ENCODE data around the gene GALNT14. TPM values are rescaled to one million over a fixed set of nuclear protein-coding genes. Genes with fewer than 3 reads are reported as not detected.

The GALNT14 gene
- total and polyA plus RNA-seq, 9 of the 15 experiments (the other 6 are each of a cell fraction or from before 2014, with no cell fraction given) = 0.11 TPM; not detected in 8

DNA sequence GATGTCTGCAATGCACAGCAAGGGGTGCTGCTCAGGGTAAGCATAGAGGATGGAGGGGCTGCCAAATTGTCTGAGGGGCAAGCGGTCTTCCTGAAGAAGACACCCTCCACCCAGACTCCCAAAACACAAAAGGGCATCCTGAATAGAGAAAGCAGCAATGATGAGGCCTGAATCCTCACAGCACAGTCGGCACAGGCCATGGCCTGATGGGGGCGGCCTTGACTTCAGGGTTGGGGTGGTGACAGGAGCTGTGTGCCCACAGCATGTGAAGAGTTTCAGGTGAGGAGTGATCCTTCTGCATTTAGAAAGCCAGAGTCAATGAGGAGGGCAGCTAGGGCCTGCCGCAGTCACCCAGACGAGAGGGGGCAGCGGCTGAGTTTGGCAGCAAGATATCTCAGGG lies 159.4 kb downstream of the GALNT14 start:
- no peaks in the 10 kb centered on the region for H4K20me1 ChIP-seq (replicated peaks; ENCODE audit: control insufficient read depth, insufficient read depth, low read length)
- ChIA-PET POLR2A (interaction anchor here (0.7 to 1.2 kb wide), 2 partner anchors 9 to 456 kb away, joined by 3 read pairs; no protein-coding TSS in a partner anchor), CTCF (ENCODE audit: low intra/inter-chr PET ratio) (no interaction called here)
- intact Hi-C loops (cut with micrococcal nuclease) (no loop called here), in situ Hi-C loops (cut with MboI) (no loop called here)
- H3K9ac ChIP-seq (ENCODE audit: insufficient read depth in 1 of 2, low read depth in 2 of 2, low read length in 2 of 2) = no peak overlapping the region
- peaks cover 0 to 24% of the 10 kb centered on the region in 2 experiments; a peak in 2 of 5 replicates for H3K27me3 ChIP-seq (ENCODE audit: control insufficient read depth in 2 of 2, insufficient read depth in 2 of 2, low read length in 2 of 2)
- FAIRE-seq (no peak), DNase-seq (ENCODE audit: extremely low read depth in 1 of 4, low spot score in 3 of 4) (no peak), ATAC-seq (no peak)
- TF ChIP-seq, protein P1, sequence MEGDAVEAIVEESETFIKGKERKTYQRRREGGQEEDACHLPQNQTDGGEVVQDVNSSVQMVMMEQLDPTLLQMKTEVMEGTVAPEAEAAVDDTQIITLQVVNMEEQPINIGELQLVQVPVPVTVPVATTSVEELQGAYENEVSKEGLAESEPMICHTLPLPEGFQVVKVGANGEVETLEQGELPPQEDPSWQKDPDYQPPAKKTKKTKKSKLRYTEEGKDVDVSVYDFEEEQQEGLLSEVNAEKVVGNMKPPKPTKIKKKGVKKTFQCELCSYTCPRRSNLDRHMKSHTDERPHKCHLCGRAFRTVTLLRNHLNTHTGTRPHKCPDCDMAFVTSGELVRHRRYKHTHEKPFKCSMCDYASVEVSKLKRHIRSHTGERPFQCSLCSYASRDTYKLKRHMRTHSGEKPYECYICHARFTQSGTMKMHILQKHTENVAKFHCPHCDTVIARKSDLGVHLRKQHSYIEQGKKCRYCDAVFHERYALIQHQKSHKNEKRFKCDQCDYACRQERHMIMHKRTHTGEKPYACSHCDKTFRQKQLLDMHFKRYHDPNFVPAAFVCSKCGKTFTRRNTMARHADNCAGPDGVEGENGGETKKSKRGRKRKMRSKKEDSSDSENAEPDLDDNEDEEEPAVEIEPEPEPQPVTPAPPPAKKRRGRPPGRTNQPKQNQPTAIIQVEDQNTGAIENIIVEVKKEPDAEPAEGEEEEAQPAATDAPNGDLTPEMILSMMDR (IDR thresholded peaks at IDR 0.05 in 2 of 3, conservative IDR thresholded peaks at IDR 0.05 in 1 of 3; ENCODE audit: insufficient read depth in 2 of 3, low read depth in 1 of 3, low read length in 3 of 3) = 0 out of 6 replicates have a peak, but pooled peaks of 1 of the 3 experiments have one; percentile 5
- no peak for TF ChIP-seq HMG20A (CRISPR knock-in tag; conservative IDR thresholded peaks at IDR 0.05)
- H3K36me3 ChIP-seq (ENCODE audit: control insufficient read depth, insufficient read depth, low read length) = no peaks in the 10 kb centered on the region
- BruUV-seq (replicated peaks) = no TSS peak
- H3K9me1 ChIP-seq (ENCODE audit: control insufficient read depth, insufficient read depth, low read length) = no peaks in the 10 kb centered on the region
- WGBS (ENCODE audit: insufficient coverage, low coverage, missing lambda C conversion rate) = 2% methylated on average over 5 of the region's 6 CpGs
- no peaks in the 10 kb centered on the region for H3K4me1 ChIP-seq (replicated peaks in 1 of 2; ENCODE audit: control insufficient read depth in 2 of 2, insufficient read depth in 2 of 2, low read length in 2 of 2)
- H3K79me2 ChIP-seq (ENCODE audit: control insufficient read depth, insufficient read depth, low read length) = no peaks in the 10 kb centered on the region
- H3K4me2 ChIP-seq (ENCODE audit: insufficient read depth, low read length) = no peak overlapping the region
- H3K27ac ChIP-seq (ENCODE audit: extremely low read depth, low read depth, low read length) = no peak overlapping the region
- H3K4me3 ChIP-seq = no peak overlapping the region
- no peak overlapping the region for H2AFZ ChIP-seq (ENCODE audit: low read depth, low read length)
- no peaks in the 10 kb centered on the region for H3K9me3 ChIP-seq (replicated peaks; ENCODE audit: control insufficient read depth, insufficient read depth, low read depth, low read length)

GRCh38 chr2:30978044-30978443 lies 160.2 kb downstream of the GALNT14 start:
- CTCF ChIA-PET (ENCODE audit: low intra/inter-chr PET ratio) = no interaction called here
- TF ChIP-seq MTA2 (IDR thresholded peaks at IDR 0.05; ENCODE audit: low read depth) (no peak), FOXK1 (CRISPR knock-in tag; IDR thresholded peaks at IDR 0.05; ENCODE audit: borderline replicate concordance) (no peak), ZNF644 (tag; IDR thresholded peaks at IDR 0.05; ENCODE audit: low read depth) (no peak), ZC3H8 (IDR thresholded peaks at IDR 0.05) (no peak), NFXL1 (CRISPR knock-in tag; IDR thresholded peaks at IDR 0.05) (no peak), SMAD2 (IDR thresholded peaks at IDR 0.05; ENCODE audit: low read depth, low read length) (no peak), JUND (IDR thresholded peaks at IDR 0.05; ENCODE audit: borderline replicate concordance, low read depth, low read length) (no peak), JUND (tag; IDR thresholded peaks at IDR 0.05; ENCODE audit: borderline replicate concordance, low read depth, low read length) (no peak), PTBP1 (IDR thresholded peaks at IDR 0.05; ENCODE audit: low read depth, low read length) (no peak), PHF8 (IDR thresholded peaks at IDR 0.05; ENCODE audit: borderline replicate concordance, low read length) (no peak)
- TF ChIP-seq, protein P2, sequence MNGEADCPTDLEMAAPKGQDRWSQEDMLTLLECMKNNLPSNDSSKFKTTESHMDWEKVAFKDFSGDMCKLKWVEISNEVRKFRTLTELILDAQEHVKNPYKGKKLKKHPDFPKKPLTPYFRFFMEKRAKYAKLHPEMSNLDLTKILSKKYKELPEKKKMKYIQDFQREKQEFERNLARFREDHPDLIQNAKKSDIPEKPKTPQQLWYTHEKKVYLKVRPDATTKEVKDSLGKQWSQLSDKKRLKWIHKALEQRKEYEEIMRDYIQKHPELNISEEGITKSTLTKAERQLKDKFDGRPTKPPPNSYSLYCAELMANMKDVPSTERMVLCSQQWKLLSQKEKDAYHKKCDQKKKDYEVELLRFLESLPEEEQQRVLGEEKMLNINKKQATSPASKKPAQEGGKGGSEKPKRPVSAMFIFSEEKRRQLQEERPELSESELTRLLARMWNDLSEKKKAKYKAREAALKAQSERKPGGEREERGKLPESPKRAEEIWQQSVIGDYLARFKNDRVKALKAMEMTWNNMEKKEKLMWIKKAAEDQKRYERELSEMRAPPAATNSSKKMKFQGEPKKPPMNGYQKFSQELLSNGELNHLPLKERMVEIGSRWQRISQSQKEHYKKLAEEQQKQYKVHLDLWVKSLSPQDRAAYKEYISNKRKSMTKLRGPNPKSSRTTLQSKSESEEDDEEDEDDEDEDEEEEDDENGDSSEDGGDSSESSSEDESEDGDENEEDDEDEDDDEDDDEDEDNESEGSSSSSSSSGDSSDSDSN (IDR thresholded peaks at IDR 0.05; ENCODE audit: borderline replicate concordance in 1 of 2, low read depth in 2 of 2, low read length in 2 of 2) = no peak

More at GRCh38 chr2:30978044-30978443, 160.2 kb downstream of the GALNT14 start:
- H3K9me3 ChIP-seq (replicated peaks; ENCODE audit: control insufficient read depth, insufficient read depth, low read depth, low read length) = no peaks in the 10 kb centered on the region
- DNase-seq (ENCODE audit: extremely low read depth in 1 of 4, low spot score in 3 of 4) (no peak), FAIRE-seq (no peak), ATAC-seq (no peak)
- no peak overlapping the region for H2AFZ ChIP-seq (ENCODE audit: low read depth, low read length)
- H3K9ac ChIP-seq (ENCODE audit: insufficient read depth in 1 of 2, low read depth in 2 of 2, low read length in 2 of 2) = no peak overlapping the region
- in situ Hi-C loops (cut with MboI) = no loop called here
- no TSS peak for BruUV-seq (replicated peaks)
- H3K4me3 ChIP-seq = no peak overlapping the region
- no peak overlapping the region for H3K27ac ChIP-seq (ENCODE audit: extremely low read depth, low read depth, low read length)
- intact Hi-C loops (cut with micrococcal nuclease) = no loop called here
- H3K9me1 ChIP-seq (ENCODE audit: control insufficient read depth, insufficient read depth, low read length) = no peaks in the 10 kb centered on the region
- 0% methylated on average over 5 of the region's 5 CpGs for WGBS (ENCODE audit: insufficient coverage, low coverage, missing lambda C conversion rate)
- H3K27me3 ChIP-seq (ENCODE audit: control insufficient read depth in 2 of 2, insufficient read depth in 2 of 2, low read length in 2 of 2) = peaks cover 0 to 24% of the 10 kb centered on the region in 2 experiments; a peak in 2 of 5 replicates
- no peak overlapping the region for H3K4me2 ChIP-seq (ENCODE audit: insufficient read depth, low read length)
- H4K20me1 ChIP-seq (replicated peaks; ENCODE audit: control insufficient read depth, insufficient read depth, low read length) = no peaks in the 10 kb centered on the region
- no peaks in the 10 kb centered on the region for H3K79me2 ChIP-seq (ENCODE audit: control insufficient read depth, insufficient read depth, low read length)
- no peaks in the 10 kb centered on the region for H3K4me1 ChIP-seq (replicated peaks in 1 of 2; ENCODE audit: control insufficient read depth in 2 of 2, insufficient read depth in 2 of 2, low read length in 2 of 2)
- H3K36me3 ChIP-seq (ENCODE audit: control insufficient read depth, insufficient read depth, low read length) = no peaks in the 10 kb centered on the region
- POLR2A ChIA-PET = no interaction called here
